AG04449 (cell line): ENCODE measurements around the gene NDE1.

Experiments used
- CTCF ChIA-PET: fragments of 350-600 bp; formaldehyde crosslinking; extraction: SDS; loops from one replicate; lab custom pipeline; 2021; ENCODE audit warnings: antibody characterized with exemption; lab: Yijun Ruan, JAX
- POLR2A ChIA-PET: fragments of 400-600, 350-600 bp; formaldehyde crosslinking; extraction: SDS; loops from one replicate; lab custom pipeline; 2020; ENCODE audit warnings: antibody characterized with exemption, inconsistent platforms; lab: Yijun Ruan, JAX
- DNase-seq: peaks from one replicate; pipeline ENCODE4 v3.0.0-alpha.2; 2010; ENCODE audit warnings: low read depth, low spot score
- H3K4me3 ChIP-seq: 2 replicates; pipeline ENCODE4 v1.5.1; 2011; ENCODE audit warnings: low read depth, mild to moderate bottlenecking, control low read depth, low read length
- CTCF ChIP-seq: IDR thresholded peaks from one replicate; pipeline ENCODE4 v1.5.1; 2011; ENCODE audit warnings: mild to moderate bottlenecking, moderate library complexity, low read length, control low read depth, inconsistent platforms; ENCODE audit not compliant: insufficient read depth; ENCODE audit errors: missing control alignments

NDE1 gene

DNA sequence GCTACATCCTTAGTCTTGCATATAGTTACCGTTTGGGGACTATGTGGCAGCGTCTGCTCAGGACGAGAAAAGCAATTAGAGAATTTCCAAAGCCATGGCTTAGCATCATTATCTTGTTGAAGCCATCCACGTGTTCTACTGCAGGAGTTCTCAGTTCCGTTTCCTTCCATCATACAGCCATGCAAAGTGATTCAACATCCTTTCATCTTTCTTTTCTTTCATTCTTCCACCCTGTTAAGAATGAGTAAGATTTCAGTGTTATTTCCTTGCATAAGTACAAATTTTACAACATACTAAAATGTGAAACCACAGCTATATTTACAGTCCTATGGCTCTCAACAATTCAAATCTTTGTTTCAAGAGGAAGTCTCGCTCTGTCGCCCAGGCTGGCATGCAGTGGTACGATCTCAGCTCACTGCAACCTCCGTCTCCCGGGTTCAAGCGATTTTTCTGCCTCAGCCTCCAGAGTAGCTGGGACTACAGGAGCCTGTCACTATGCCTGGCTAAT lies 10.9 kb upstream of the NDE1 start:
- POLR2A ChIA-PET: no interaction called here

GRCh38 chr16:15640966-15641365 lies 9.1 kb upstream of the NDE1 start:
- no peak for DNase-seq
- no peak for TF ChIP-seq CTCF
- ChIA-PET CTCF (interaction anchor here (1.4 to 3.5 kb wide), 3 partner anchors 9 to 63 kb away, joined by 3 to 20 read pairs (median 3); partner anchors contain the start of gene NDE1), POLR2A (no interaction called here)
- H3K4me3 ChIP-seq: no peak overlapping the region

More for the DNA sequence above, 10.9 kb upstream of the NDE1 start:
- no peak overlapping the region for H3K4me3 ChIP-seq
- DNase-seq: no peak
- no peak for TF ChIP-seq CTCF
- CTCF ChIA-PET: no interaction called here

DNA sequence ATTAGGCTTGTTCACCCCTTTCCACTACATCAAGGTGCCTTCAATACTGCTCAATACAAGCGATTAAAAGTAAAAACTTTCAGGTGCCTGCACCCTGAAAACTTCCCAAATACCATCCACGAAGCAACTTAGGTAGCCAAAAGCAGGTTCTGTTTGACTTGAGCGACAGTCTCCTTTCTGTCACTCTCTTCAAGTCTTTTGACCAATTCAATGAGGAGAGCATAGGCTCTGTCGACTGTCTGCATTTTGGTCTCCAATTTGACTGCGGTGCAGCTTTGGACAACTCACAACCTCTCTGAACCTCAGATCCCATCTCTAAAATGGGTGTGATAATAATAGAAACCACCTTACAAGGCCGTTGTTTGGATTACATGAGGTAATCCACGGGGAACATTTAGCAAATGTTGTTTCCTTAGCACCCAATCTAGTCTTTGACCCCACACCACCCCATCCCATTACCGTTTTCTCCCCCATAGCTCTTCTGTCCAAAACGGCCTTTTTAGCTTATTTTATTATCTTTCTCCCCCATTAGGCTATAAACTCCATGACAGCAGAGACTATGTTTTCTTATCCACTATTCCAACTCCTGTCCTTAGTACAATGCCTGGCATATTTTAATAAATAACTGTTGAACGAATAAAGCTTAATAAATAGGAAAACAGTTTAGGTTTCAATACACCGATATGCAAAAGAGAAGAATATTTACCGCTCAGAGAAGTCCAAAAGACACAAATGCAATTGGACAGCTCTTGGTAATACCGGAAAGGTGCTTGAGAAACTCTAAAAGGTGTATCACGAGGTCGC lies 8.1 kb upstream of the NDE1 start:
- H3K4me3 ChIP-seq: peak overlapping the region; percentile 92
- no peak for TF ChIP-seq CTCF
- ChIA-PET CTCF (interaction anchor here (0.8 to 3.5 kb wide), 7 partner anchors 8 to 65 kb away, joined by 3 to 20 read pairs (median 3); partner anchors contain the start of gene NDE1), POLR2A (interaction anchor here (1.2 to 1.7 kb wide), 3 partner anchors 10 to 64 kb away, joined by 3 to 4 read pairs (median 3); no protein-coding TSS in a partner anchor)
- DNase-seq: no peak

DNA sequence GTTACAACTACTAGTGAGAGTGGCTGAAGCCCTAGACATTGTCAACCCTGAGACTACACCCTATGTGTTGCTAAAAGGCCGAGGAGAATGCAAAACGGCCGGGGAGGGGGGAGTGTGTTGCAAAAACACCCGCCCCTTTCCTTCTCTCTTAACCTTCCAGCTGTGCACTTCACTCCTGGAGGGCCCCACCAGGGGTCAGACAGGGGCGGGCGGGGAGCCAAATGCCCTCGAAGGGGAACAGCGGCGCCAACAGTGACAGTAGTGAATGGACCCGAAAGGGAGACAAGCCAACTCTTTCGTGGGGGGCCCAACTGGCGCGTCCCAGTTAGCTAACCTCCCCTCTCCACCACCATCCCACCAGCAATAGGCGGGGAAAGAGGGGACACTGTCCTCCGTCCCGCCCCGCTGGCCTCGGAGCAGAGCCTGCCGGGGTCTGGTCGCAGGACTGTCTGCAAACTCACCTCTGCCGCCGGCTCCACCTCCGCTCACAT lies 7.4 kb upstream of the NDE1 start:
- TF ChIP-seq CTCF: peak; percentile 22
- no peak for DNase-seq
- peak overlapping the region; percentile 92 for H3K4me3 ChIP-seq
- ChIA-PET CTCF (interaction anchor here (1.0 to 3.5 kb wide), 6 partner anchors 19 to 215 kb away, joined by 3 to 20 read pairs (median 4); no protein-coding TSS in a partner anchor), POLR2A (interaction anchor here (1.2 to 1.7 kb wide), 3 partner anchors 10 to 63 kb away, joined by 3 to 4 read pairs (median 3); no protein-coding TSS in a partner anchor)

DNA sequence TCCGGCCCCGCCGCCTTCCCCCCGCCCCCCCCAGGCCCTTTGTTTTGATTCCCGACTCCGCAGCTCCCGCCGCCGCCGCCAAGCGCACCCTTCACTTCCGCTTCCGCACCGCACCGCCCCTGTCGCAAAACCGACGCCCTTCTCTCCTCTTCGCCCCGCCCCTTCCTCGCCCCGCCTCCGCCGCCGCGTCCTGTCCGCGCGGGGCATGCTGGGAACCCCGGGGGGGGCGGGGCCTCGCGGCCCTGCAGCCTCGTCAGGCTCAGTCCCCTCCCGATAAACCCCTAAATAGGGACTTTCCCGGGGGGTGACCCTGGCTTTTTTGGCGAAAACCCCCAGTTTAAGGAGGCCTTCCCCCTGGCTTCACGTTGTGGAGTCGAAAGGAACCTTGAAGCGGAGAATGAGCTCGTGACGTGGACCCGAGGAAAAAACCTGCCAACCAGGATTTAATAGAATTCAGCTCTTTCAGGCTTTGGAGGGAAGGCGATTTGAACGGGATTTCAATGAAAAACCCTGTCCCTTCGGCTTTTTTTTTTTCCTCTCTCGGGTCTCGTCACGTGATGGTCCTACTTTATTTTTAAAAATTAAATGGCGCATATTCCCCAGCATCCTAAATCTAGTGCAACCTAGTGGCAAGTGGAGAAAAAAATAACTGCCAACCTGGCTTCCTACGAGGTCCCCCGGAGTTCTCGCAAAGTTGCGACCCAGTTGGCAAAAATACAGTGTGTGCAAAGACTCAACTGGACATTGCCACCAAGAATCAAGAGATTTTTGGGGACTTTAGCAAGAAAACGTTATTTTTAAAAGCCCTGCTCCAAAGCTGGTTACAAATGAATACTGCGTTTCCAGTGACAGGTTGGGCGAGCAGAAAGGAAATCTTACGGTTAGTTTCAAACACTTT lies 6.7 kb upstream of the NDE1 start, which contains the start of gene MARF1:
MARF1 (minus strand) TSS at position 107 of the 898 bp plus-strand sequence. CDS start 3,921 bp downstream, outside the sequence.
- TF ChIP-seq CTCF: peak; percentile 34
- peak within 1 kb of the TSS; percentile 92 for H3K4me3 ChIP-seq
- ChIA-PET POLR2A (interaction anchor here (0.6 to 1.7 kb wide), 4 partner anchors 9 to 136 kb away, joined by 3 to 4 read pairs (median 3); no protein-coding TSS in a partner anchor), CTCF (interaction anchor here (0.9 to 3.5 kb wide), 7 partner anchors 9 to 216 kb away, joined by 3 to 20 read pairs (median 5); no protein-coding TSS in a partner anchor)
- no peak for DNase-seq
